C4-2B (cell line): Measurements from ENCODE around the gene SLC29A1.

Source experiments
- ZFX ChIP-seq: fragments of 450-650 bp; IDR thresholded peaks from 2 replicates; pipeline ENCODE4 v1.6.1; 2017
- TF ChIP-seq, protein P1 (sequence below): fragments of 450-650 bp; conservative IDR thresholded peaks from 2 replicates; pipeline ENCODE4 v1.5.1; 2017; ENCODE audit warnings: mild to moderate bottlenecking

DNA sequence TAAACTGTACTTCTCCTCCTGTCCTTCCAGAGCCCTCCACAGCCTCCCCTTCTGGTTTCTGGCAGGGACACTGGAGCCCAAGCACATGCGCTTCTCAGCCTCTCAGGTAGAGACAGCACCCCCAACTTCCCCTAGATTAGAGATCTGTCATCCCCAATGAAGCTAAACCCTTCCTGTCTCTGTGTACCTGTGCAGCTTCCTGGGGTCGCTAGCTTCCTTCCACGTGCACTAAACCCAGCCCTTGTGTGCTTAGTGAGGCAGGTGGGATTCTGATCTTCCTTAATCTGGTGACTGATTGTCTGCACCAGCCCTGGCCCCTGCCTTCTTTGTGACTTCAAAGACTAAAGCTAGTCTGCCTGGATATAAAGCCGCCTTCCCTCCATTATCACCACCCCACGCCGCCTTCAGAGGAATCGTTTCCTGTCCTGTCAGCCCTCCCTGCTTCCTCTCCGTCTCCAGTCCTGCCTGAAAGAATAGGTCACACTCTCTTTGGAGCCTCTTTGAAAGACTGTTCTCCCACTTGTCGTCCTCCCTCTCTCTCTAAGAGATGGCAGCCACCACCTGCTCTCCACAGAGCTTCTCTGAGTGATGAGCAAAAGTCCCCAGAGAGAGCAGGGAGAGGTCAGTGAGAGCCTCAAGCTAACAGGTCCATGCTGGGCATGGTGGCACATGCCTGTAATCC, 37.3 kb upstream of the SLC29A1 start:
- TF ChIP-seq, protein P1, sequence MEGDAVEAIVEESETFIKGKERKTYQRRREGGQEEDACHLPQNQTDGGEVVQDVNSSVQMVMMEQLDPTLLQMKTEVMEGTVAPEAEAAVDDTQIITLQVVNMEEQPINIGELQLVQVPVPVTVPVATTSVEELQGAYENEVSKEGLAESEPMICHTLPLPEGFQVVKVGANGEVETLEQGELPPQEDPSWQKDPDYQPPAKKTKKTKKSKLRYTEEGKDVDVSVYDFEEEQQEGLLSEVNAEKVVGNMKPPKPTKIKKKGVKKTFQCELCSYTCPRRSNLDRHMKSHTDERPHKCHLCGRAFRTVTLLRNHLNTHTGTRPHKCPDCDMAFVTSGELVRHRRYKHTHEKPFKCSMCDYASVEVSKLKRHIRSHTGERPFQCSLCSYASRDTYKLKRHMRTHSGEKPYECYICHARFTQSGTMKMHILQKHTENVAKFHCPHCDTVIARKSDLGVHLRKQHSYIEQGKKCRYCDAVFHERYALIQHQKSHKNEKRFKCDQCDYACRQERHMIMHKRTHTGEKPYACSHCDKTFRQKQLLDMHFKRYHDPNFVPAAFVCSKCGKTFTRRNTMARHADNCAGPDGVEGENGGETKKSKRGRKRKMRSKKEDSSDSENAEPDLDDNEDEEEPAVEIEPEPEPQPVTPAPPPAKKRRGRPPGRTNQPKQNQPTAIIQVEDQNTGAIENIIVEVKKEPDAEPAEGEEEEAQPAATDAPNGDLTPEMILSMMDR: no peak
- no peak for TF ChIP-seq ZFX
